ENCODE results near the gene THAP11. TPM values are rescaled to one million over a fixed set of nuclear protein-coding genes. Genes with fewer than 3 reads are reported as not detected.

THAP11 gene
- total RNA-seq, 1 donor from 2014 or later: 46.7 TPM

- Mint-ChIP-seq H3K36me3 (ENCODE audit: low read depth) (peaks cover 3% of the 10 kb centered on the region), H3K9me3 (no peaks in the 10 kb centered on the region), H3K4me3 (peak overlapping the region; percentile 74), H3K27ac (ENCODE audit: unreplicated experiment) (no peak overlapping the region), H3K27me3 (ENCODE audit: low read depth) (no peaks in the 10 kb centered on the region), H3K4me1 (peaks cover 28% of the 10 kb centered on the region)
- no peak for TF ChIP-seq CTCF (conservative IDR thresholded peaks at IDR 0.05)
- no peak for DNase-seq (ENCODE audit: low read depth, low spot score)
Observed at GRCh38 chr16:67803894-67804293, 38.2 kb upstream of the THAP11 start.

GRCh38 chr16:67804853-67805542 lies 37.1 kb upstream of the THAP11 start:
- no peaks in the 10 kb centered on the region for H3K9me3 Mint-ChIP-seq
- no peak for DNase-seq (ENCODE audit: low read depth, low spot score)
- H3K27me3 Mint-ChIP-seq (ENCODE audit: low read depth): no peaks in the 10 kb centered on the region
- no peaks in the 10 kb centered on the region for H3K36me3 Mint-ChIP-seq (ENCODE audit: low read depth)
- TF ChIP-seq CTCF (conservative IDR thresholded peaks at IDR 0.05): no peak
- H3K4me1 Mint-ChIP-seq: peaks cover 28% of the 10 kb centered on the region
- H3K27ac Mint-ChIP-seq (ENCODE audit: unreplicated experiment): peak overlapping the region; percentile 90
- peak overlapping the region; percentile 99 for H3K4me3 Mint-ChIP-seq

GRCh38 chr16:67805718-67806427 lies 36.2 kb upstream of the THAP11 start:
- no peak for TF ChIP-seq CTCF (conservative IDR thresholded peaks at IDR 0.05)
- peaks cover 25% of the 10 kb centered on the region for H3K4me1 Mint-ChIP-seq
- H3K4me3 Mint-ChIP-seq: peak overlapping the region; percentile 99
- H3K27me3 Mint-ChIP-seq (ENCODE audit: low read depth): no peaks in the 10 kb centered on the region
- H3K27ac Mint-ChIP-seq (ENCODE audit: unreplicated experiment): peak overlapping the region; percentile 90
- H3K36me3 Mint-ChIP-seq (ENCODE audit: low read depth): no peaks in the 10 kb centered on the region
- no peak for DNase-seq (ENCODE audit: low read depth, low spot score)
- no peaks in the 10 kb centered on the region for H3K9me3 Mint-ChIP-seq

- Mint-ChIP-seq H3K27ac (ENCODE audit: unreplicated experiment) (peak within 1 kb of the TSS; percentile 98), H3K4me3 (peak within 1 kb of the TSS; percentile 99), H3K4me1 (peaks cover 25% of the 10 kb centered on the region), H3K9me3 (no peaks in the 10 kb centered on the region), H3K27me3 (ENCODE audit: low read depth) (no peaks in the 10 kb centered on the region), H3K36me3 (ENCODE audit: low read depth) (no peaks in the 10 kb centered on the region)
- no peak for TF ChIP-seq CTCF (conservative IDR thresholded peaks at IDR 0.05)
- DNase-seq (ENCODE audit: low read depth, low spot score): peak; percentile 90
Observed at GRCh38 chr16:67806428-67807147, 35.5 kb upstream of the THAP11 start, which contains the start of the genes RANBP10 and TSNAXIP1. RANBP10 (minus strand) TSS chr16:67806560; CDS start chr16:67806536, 24 bp downstream. TSNAXIP1 (plus strand) TSS chr16:67806889; CDS start chr16:67807150, 261 bp downstream.

- no peak for DNase-seq (ENCODE audit: low read depth, low spot score)
- H3K36me3 Mint-ChIP-seq (ENCODE audit: low read depth): no peaks in the 10 kb centered on the region
- peak overlapping the region; percentile 99 for H3K4me3 Mint-ChIP-seq
- TF ChIP-seq CTCF (conservative IDR thresholded peaks at IDR 0.05): no peak
- H3K27me3 Mint-ChIP-seq (ENCODE audit: low read depth): no peaks in the 10 kb centered on the region
- no peaks in the 10 kb centered on the region for H3K9me3 Mint-ChIP-seq
- H3K4me1 Mint-ChIP-seq: peaks cover 25% of the 10 kb centered on the region
- H3K27ac Mint-ChIP-seq (ENCODE audit: unreplicated experiment): peak overlapping the region; percentile 98
Observed at GRCh38 chr16:67807148-67807682, 34.9 kb upstream of the THAP11 start.

Data from neural crest cell (in vitro differentiated cells).